GM13976 (cell line): ENCODE measurements around the gene ANXA6.

ENCODE experiments used
- DNase-seq: peaks from one replicate; pipeline ENCODE4 v3.0.0; 2012; ENCODE audit warnings: low spot score
- in situ Hi-C: fragments of 300-500 bp; cut with MboI; formaldehyde crosslinking; loops from one replicate; pipeline ENCODE4 v1.12.0; 2022; ENCODE audit warnings: low sequenced_read_pairs, mixed read lengths, inconsistent platforms; ENCODE audit not compliant: unreplicated experiment
- TF ChIP-seq, protein P1 (sequence below): IDR thresholded peaks from 2 replicates; pipeline ENCODE4 v1.5.1; 2012; ENCODE audit warnings: borderline replicate concordance, mild to moderate bottlenecking; ENCODE audit not compliant: insufficient read depth; ENCODE audit errors: extremely low read depth, missing control alignments, control extremely low read depth

The ANXA6 gene

GRCh38 chr5:151186538-151186937 lies 29.0 kb upstream of the ANXA6 start:
- DNase-seq: no peak
- TF ChIP-seq, protein P1, sequence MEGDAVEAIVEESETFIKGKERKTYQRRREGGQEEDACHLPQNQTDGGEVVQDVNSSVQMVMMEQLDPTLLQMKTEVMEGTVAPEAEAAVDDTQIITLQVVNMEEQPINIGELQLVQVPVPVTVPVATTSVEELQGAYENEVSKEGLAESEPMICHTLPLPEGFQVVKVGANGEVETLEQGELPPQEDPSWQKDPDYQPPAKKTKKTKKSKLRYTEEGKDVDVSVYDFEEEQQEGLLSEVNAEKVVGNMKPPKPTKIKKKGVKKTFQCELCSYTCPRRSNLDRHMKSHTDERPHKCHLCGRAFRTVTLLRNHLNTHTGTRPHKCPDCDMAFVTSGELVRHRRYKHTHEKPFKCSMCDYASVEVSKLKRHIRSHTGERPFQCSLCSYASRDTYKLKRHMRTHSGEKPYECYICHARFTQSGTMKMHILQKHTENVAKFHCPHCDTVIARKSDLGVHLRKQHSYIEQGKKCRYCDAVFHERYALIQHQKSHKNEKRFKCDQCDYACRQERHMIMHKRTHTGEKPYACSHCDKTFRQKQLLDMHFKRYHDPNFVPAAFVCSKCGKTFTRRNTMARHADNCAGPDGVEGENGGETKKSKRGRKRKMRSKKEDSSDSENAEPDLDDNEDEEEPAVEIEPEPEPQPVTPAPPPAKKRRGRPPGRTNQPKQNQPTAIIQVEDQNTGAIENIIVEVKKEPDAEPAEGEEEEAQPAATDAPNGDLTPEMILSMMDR: no peak
- in situ Hi-C loops: no loop called here

GRCh38 chr5:151186052-151186451 lies 28.5 kb upstream of the ANXA6 start:
- TF ChIP-seq, protein P1: no peak
- no peak for DNase-seq
- in situ Hi-C loops: no loop called here

- DNase-seq: no peak
Measured at GRCh38 chr5:151184316-151185042, 26.9 kb upstream of the ANXA6 start.

GRCh38 chr5:151183456-151184245 lies 26.1 kb upstream of the ANXA6 start:
- DNase-seq: no peak
- TF ChIP-seq, protein P1: no peak
- in situ Hi-C loops: no loop called here

More at GRCh38 chr5:151184316-151185042, 26.9 kb upstream of the ANXA6 start:
- TF ChIP-seq, protein P1: no peak
- in situ Hi-C loops: no loop called here

DNA sequence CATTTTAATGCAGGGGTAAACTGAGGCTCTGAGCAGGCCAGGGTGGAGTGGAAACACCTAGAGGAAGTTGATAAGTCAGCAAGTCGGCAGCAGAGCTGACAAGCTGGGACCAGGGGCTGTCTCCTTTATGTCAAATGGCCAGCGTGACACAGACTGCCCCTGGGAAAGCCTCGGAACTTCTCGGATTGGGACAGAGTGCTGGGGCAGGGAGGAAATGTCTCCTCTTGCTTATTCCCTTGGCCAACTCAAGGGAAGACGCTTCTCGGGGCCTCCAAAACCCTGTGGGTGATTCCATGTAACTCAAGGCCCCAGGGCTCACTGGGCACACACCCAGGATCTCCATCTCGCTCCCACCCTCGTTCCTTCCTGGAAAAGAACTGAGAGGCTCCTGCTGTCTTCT lies 25.4 kb upstream of the ANXA6 start:
- DNase-seq: no peak
- TF ChIP-seq, protein P1: no peak
- in situ Hi-C loops: no loop called here

- in situ Hi-C loops: no loop called here
- no peak for DNase-seq
- TF ChIP-seq, protein P1: no peak
Measured at GRCh38 chr5:151182524-151182900, 24.9 kb upstream of the ANXA6 start.
